ENCODE results near the gene PLEKHG3. TPM values are rescaled to one million over a fixed set of nuclear protein-coding genes. Genes with fewer than 3 reads are reported as not detected.

PLEKHG3 gene
- total and polyA plus RNA-seq, 2 of the 4 experiments (the other 2 are of a cell fraction): 8.2 to 8.4 TPM

DNA sequence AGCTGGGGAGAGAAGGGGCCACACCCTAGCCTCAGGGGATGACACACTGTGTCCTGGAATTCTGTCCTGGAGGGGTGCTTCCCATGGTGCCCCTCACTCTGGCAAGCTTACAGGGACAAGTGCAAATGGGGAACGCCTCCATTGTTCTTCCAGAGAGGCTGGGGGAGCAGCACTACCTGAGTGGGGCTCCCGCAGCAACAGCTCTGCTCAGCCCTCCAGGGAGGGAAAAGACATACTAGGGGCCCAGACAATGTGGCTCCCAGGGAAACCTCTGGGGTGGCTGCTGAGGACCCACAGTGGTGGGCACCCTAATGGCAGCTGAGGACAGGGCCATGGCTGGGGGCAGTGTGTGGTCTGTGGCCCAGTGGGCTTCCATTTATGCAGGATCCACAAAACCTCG is 69.4 kb downstream of the PLEKHG3 start:
- Histone ChIP-seq H3K9ac (ENCODE audit: low read depth, low read length) (no peak overlapping the region), H3K79me1 (ENCODE audit: low read depth in 1 of 2, low read length in 2 of 2) (no peaks in the 10 kb centered on the region), H3K18ac (ENCODE audit: low read depth, low read length) (no peak overlapping the region), H3K4me2 (ENCODE audit: low read depth, low read length) (no peak overlapping the region), H4K20me1 (ENCODE audit: insufficient read depth, low read length) (no peaks in the 10 kb centered on the region), H3K9me1 (ENCODE audit: insufficient read depth, low read length) (peaks cover 4% of the 10 kb centered on the region; the same call in 1 of the 2 replicates), H3K4ac (ENCODE audit: low read depth, low read length) (no peak overlapping the region), H2BK20ac (ENCODE audit: low read depth, low read length) (no peak overlapping the region), H2BK120ac (ENCODE audit: low read depth, low read length) (no peak overlapping the region), H4K91ac (ENCODE audit: insufficient read depth, low read depth, low read length) (no peak overlapping the region), H2AK5ac (ENCODE audit: low read depth, low read length) (no peak overlapping the region), H2AFZ (replicated peaks; ENCODE audit: low read length, poor library complexity) (no peak overlapping the region), H3K36me3 (ENCODE audit: control insufficient read depth, insufficient read depth, low read length) (no peaks in the 10 kb centered on the region), H3K4me1 (ENCODE audit: control insufficient read depth, insufficient read depth, low read length) (no peaks in the 10 kb centered on the region), H2BK15ac (ENCODE audit: low read depth, low read length) (no peak overlapping the region), H3K23ac (ENCODE audit: low read depth, low read length) (no peak overlapping the region), H4K5ac (ENCODE audit: low read depth, low read length) (no peak overlapping the region), H3K27ac (ENCODE audit: insufficient read depth, low read length) (no peak overlapping the region), H3K27me3 (ENCODE audit: control insufficient read depth, insufficient read depth, low read length) (peaks cover 34% of the 10 kb centered on the region), H3K56ac (ENCODE audit: extremely low read depth, insufficient read depth, low read length) (no peak overlapping the region), H3K14ac (replicated peaks; ENCODE audit: low read depth, low read length) (no peak overlapping the region), H4K8ac (ENCODE audit: low read depth in 2 of 2, low read length in 2 of 2) (no peak overlapping the region), H3K4me3 (ENCODE audit: insufficient read depth, low read depth, low read length) (no peak overlapping the region), H3K9me3 (ENCODE audit: control insufficient read depth, insufficient read depth, low read length) (no peaks in the 10 kb centered on the region; the same call in 1 of the 2 replicates), H2AK9ac (replicated peaks; ENCODE audit: low read depth, low read length, poor library complexity) (no peak overlapping the region), H2BK5ac (ENCODE audit: low read depth, low read length, poor library complexity, severe bottlenecking) (no peak overlapping the region)
- dilution Hi-C loops (cut with HindIII; ENCODE audit: low sequenced_read_pairs, unreplicated experiment): no loop called here
- TF ChIP-seq MAFK (IDR thresholded peaks at IDR 0.05; ENCODE audit: low read depth, low read length) (no peak), RAD21 (IDR thresholded peaks at IDR 0.05; ENCODE audit: low read length) (no peak), MAZ (IDR thresholded peaks at IDR 0.05; ENCODE audit: borderline replicate concordance, low read depth, low read length) (no peak), FOS (IDR thresholded peaks at IDR 0.05; ENCODE audit: low read depth, low read length) (no peak), CEBPB (IDR thresholded peaks at IDR 0.05; ENCODE audit: low read depth, low read length) (no peak), RCOR1 (IDR thresholded peaks at IDR 0.05; ENCODE audit: insufficient replicate concordance, low read length) (no peak), SMC3 (IDR thresholded peaks at IDR 0.05; ENCODE audit: low read depth, low read length) (no peak), MXI1 (IDR thresholded peaks at IDR 0.05; ENCODE audit: borderline replicate concordance, low read depth, low read length) (no peak), CTCF (conservative IDR thresholded peaks at IDR 0.05; ENCODE audit: low read depth, low read length) (no peak), BHLHE40 (IDR thresholded peaks at IDR 0.05; ENCODE audit: low read depth, low read length) (no peak), NFE2L2 (IDR thresholded peaks at IDR 0.05; ENCODE audit: low read depth, low read length) (no peak), ELK1 (IDR thresholded peaks at IDR 0.05; ENCODE audit: borderline replicate concordance, low read depth, low read length) (no peak), RFX5 (IDR thresholded peaks at IDR 0.05; ENCODE audit: low read depth, low read length) (no peak), POLR2A (IDR thresholded peaks at IDR 0.05; ENCODE audit: low read depth, low read length) (no peak), CHD1 (IDR thresholded peaks at IDR 0.05; ENCODE audit: low read depth, low read length) (no peak)
- TF ChIP-seq, protein P1, sequence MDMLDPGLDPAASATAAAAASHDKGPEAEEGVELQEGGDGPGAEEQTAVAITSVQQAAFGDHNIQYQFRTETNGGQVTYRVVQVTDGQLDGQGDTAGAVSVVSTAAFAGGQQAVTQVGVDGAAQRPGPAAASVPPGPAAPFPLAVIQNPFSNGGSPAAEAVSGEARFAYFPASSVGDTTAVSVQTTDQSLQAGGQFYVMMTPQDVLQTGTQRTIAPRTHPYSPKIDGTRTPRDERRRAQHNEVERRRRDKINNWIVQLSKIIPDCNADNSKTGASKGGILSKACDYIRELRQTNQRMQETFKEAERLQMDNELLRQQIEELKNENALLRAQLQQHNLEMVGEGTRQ (IDR thresholded peaks at IDR 0.05; ENCODE audit: low read depth, low read length): no peak
- ChIA-PET CTCF (no interaction called here), POLR2A (ENCODE audit: unreplicated experiment) (no interaction called here)
- BruUV-seq (replicated peaks): no TSS peak
- WGBS, 2 experiments (ENCODE audit: extremely low coverage in 2 of 2, insufficient read length in 1 of 2): 73% methylated on average over 3 of the region's 3 CpGs; no CpG with 5 or more reads in 1 of the 2 experiments
- no peak for ATAC-seq (ENCODE audit: low read depth)
- in situ Hi-C loops (cut with MboI; ENCODE audit: low sequenced_read_pairs): no loop called here
- DNase-seq: no peak
- intact Hi-C loops (cut with micrococcal nuclease): no loop called here
